Fibroblast of skin of left biceps (primary cell): ENCODE results near the gene GMDS.

ENCODE experiments used
- DNase-seq, 2 experiments: peaks; one replicate each; pipeline ENCODE4 v3.0.0-alpha.2; 2013; ENCODE audit warnings: low read depth in 2 of 2

The GMDS gene

DNA sequence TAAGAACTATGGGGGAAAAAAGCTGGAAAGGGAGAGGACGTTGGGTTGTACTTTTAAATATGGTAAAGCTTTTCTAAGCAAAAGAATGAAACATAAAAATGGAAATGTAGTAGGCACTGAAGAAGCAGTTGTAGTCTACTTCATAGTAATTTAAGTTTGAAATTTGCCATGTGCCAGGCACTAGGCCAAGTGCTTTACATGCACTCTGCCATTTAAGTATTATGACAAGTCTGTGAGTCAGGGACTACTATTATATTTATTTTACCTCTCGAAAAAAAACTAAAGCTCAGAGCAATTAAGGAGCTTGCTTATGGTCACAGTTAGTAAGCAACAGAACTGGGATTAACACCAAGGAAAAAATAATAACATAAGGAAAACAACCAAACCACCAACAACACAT lies 257.8 kb downstream of the GMDS start:
- DNase-seq, result no peak

DNA sequence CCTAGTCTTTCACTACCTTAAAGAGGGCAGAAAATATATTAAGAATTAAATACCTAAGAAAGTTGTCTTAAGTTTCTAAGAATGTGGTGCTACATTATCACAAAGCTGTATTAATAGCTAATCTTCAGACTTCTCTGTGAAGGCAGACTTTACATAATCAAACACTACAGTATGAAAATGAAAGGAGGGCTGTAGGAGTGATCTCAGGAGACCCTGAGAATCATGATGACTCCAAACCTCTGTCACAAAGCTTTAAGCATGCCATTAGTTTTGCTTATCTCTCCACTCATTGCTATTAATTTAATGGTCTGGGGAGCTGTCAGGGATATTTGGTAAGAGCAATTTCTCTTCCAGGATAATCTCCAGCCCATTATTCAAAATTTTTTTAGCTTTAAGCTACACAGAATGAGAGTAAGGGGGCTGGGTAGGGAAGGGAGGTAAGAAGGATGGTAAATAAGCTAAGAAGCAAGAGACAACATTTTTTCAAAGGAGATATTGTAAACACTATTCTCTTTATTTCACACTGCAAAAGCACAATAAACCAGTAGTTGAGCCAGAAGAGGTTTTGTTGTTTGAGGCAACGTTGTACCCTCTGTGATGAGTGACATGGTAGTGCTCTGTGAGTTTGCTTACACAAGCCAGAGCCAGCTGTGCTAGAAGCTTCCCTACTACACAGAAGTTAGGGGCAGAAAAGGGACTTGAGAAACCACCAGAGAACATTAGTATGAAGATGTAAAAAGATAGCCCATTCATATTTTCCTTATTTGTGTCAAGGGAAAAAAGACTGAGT lies 258.8 kb downstream of the GMDS start:
- DNase-seq, result no peak

DNA sequence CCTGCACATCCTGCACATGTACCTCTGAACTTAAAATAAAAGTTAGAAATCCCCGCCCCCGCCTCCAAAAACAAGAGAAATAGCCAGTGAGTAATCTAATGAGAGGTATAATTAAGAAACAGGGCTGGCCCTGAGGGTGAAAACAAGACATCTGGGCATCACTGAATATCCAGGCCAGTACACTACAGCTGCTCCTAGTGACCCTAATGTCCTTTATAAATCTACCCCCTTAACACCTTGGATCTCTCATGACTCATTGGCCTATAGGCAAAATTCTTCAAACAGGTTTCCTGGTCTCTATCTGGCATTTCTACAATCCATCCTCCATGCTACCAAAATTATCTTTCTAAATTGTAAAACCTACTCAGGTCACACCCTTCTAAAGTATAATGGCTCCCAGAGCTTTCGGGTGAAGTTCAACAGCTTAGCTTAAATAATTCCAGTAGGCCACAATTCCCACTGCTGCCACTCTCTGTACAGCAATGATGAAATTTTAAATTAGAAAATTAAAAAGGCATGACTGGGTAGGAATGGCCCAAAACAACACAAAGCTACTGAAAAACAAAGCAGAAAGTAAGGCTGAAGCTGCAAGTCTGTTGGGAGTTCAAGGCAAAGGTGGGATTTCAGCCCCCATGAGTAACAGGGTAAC lies 260.9 kb downstream of the GMDS start:
- DNase-seq, result no peak

GRCh38 chr6:1983850-1984249 lies 261.6 kb downstream of the GMDS start:
- DNase-seq, result no peak

- no peak for DNase-seq
Measured at GRCh38 chr6:1972962-1973361, 272.4 kb downstream of the GMDS start.

DNA sequence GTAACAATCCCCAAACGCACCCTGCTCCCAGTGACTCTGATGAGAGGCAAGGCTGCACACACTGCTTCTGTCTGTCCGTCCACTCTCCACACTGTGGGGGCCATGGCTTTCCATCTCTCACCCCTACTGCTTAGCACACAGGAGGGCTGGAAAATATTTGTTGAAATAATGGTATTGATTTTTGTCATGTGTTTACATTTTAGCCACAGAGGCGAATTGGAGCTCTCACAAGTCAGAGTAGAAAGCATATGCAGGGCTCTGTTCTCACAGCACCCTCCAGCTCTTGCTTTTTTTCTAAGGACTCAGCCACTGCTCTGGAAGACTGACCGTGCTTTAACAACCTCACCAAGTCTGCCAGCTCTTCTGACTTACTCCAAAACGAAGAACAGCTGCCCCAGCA lies 273.8 kb downstream of the GMDS start:
- DNase-seq, result no peak

DNA sequence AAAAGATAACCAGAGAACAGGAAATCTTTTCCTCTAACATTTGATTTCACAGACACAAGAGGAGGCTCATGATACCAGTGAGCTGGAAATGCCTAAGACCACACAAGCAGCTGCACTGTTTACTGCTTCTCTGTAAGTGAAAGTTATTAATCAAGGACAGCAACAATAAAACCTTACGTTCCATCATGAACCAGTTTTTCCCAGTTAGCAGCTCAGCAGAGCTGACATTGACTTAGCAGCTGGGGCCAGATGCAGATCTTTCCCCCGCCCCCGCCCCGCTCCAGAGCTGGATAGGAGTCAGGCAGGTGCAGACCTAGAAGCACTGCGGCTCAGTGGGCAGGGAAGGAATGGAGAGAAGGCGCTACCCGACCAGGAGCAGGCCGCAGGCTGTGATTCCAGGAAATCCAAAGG lies 275.2 kb downstream of the GMDS start:
- no peak for DNase-seq

DNA sequence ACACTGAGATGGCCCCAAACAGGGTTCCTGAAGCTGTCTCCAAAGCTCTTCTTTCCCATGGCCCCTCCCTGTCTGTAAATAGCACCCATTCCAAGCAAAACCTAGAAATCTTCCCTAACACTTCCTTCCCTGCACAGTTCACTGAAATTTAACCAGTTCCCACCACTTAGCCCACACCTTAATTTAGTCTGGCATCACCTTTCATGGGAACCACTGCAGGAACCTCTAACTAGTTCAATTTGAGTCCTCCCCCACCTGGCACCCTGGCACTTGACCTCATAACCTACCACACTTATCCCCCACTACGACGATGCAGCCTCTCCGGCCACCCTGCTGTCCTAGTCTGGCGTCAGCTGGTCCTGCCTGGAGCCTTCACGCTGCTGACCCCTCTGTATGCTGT lies 278.7 kb downstream of the GMDS start:
- DNase-seq, result no peak

DNA sequence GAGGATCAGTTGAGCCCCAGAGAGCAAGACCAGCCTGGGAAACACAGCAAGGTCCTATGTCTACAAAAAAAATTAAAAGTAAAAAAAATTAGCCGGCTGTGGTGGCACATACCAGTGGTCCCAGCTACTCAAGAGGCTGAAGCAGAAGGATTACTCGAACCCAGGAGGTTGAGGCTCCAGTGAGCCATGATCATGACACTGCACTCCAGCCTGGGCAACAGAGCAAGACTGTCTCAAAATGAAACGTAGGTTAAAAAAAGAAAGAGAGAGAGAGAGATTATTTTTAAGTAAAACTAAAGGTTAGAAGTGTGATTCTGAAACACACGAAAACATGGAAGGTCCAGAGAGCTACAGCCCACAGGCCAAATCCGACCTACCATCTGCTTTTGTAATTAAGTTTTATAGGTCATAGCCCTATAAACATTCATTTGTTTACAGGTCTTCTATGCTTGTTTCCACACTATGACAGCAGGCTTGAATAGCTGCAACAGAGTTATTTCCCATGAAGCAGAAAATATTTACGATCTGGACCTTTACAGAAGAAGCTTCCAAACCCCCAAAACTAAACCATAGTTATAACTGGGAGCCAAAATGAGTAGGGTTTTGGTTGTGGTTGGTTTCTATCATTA lies 279.7 kb downstream of the GMDS start:
- DNase-seq, result no peak

DNA sequence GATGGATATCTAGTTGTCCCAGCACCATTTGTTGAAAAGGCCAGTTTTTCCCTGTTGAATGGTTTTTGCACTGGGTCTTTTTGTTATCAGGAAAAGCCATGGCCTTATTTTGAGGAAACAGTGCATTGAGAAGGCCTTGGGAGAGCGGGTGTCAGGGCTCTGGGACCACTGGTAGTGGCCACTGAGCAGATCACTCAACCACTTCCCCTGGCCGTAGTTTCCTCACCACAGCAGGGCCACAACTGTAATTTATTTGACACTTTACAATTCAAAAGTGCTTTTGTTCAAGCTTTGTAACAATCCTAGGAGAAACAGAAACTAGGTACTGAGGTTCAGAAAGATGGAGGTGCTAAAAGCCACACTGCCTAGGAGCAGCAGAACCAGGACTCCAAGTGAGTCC lies 281.8 kb downstream of the GMDS start:
- no peak for DNase-seq

GRCh38 chr6:1962201-1962600 lies 283.2 kb downstream of the GMDS start:
- no peak for DNase-seq

GRCh38 chr6:1960486-1961142 lies 284.8 kb downstream of the GMDS start:
- no peak for DNase-seq

DNA sequence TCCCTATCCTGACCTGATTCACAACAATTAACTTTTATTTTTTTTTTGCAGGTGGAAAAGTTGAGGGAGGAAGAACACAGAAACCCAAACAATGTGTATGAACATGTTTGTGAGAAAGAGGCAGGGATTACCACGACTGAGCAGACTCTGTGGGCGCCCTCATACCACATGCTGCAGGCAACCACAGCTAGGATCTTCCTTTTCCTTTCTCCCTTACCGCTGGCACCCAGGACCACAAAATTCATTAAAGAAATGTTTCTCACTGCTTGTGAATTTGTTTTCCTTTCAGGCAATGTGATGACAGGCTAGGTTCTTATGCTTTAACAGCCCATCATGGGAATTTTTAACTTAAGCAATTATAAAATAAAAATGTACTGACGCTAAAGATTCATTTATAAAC lies 287.1 kb downstream of the GMDS start:
- no peak for DNase-seq

- DNase-seq, result no peak
Measured at GRCh38 chr6:1957746-1958145, 287.7 kb downstream of the GMDS start.

DNA sequence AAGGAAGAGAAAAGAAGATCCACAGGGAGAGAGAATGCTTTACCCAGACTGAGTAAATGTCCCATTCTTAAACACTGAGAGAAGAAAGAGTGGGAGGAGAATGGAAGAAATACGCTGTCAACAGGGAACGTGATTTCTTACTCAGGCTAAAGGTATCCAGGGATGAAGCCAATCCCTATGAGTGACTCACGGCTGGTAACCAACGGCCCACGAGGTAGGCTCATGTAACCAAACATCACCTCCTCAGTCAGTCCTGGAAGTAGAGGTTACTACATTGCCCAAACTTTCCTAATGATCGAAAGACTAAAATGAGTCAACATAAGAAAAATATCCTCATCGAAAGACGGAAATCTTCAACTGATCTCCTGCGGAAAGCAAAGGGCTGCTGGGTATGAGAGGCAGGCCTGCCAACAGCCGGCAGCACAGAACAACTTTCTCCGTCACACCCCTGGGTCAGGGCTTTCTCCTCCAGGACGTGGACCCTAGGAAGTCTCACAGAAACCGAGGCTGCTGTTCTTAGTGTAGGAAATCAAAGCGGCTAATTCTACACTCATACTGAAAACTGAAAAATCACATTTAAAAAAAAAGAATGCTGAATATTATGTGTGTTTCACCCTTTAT lies 292.6 kb downstream of the GMDS start:
- peak; percentile 61 to 69 for DNase-seq

- DNase-seq, result no peak
Measured at GRCh38 chr6:1950631-1951030, 294.8 kb downstream of the GMDS start.

- no peak for DNase-seq
Measured at GRCh38 chr6:1949538-1949937, 295.9 kb downstream of the GMDS start.

DNA sequence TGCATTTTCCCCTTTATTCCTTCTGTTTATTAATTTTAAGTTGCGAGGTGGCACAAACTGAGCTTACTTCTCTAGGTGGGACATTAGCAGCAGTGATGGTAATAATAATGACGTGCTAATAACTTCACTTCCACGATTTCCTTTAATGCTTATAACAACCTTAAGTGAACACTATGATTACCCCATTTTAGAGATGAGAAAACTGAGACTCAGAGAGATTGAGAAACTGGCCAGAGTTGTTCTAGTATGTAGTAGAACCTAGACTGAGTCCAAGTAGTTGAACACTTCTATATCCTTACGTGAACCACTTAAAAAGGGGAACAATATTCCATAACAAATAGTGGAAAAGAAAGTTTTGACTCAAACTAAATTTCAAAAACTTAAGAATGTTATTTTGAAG lies 297.5 kb downstream of the GMDS start:
- DNase-seq, result no peak

DNA sequence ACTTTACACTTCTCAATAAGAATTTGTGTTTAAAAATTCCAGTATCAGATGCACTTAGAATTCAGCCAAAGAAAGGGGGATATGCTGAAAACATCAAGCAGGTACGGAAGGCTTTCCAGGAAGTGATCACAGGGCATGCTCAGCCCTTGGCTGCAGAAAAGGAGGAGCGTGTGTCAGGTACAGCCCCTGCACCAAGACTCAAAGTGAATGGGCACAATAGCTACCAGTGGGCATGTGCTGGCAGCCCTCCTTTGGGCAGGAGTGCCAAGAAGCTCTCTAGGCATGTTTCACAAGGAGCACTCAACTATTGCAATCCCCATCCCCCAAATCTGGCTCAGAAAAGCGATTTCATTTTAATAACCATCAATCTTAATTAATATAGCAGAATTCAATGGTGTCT lies 298.8 kb downstream of the GMDS start:
- DNase-seq, result no peak

DNA sequence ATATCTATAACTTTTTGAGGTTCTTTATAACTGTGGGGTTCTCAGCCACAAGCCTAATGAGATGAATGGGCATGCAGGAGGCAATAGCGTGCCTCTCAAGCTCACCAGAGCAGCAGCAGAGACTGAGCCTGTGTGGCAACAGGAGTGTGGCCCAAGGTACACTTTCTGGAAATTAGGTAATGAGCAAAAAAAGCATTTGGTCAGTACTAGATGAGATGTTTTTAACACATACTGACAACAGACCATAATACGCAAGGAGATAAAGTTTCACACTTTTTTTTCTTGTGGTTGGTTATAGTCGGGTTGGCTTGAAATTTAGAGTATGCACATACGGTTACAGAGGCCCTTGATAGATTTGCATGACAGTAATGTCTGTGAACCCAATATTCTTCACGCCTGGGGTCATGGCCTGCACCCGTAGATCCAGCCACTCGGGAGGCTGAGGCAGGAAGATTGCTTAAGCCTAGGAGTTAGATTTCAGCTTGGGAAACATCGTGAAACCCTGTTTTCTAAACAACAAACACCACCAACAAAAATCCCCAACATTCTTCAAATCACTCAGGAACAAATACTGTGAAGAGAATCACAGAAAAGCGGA lies 300.1 kb downstream of the GMDS start:
- no peak for DNase-seq

- no peak for DNase-seq
Measured at GRCh38 chr6:1942834-1943233, 302.6 kb downstream of the GMDS start.

- DNase-seq, result no peak
Measured at GRCh38 chr6:1941534-1941933, 303.9 kb downstream of the GMDS start.
